M059J (cell line): ENCODE results near the gene PIP4K2A. TPM values are rescaled to one million over a fixed set of nuclear protein-coding genes. Genes with fewer than 3 reads are reported as not detected.
"Not testable (repeated sequence)": the region's sequence is repeated elsewhere in the genome, so short reads cannot be mapped to it uniquely, and the experiment has no call there.

Source experiments
- DNase-seq: peaks from one replicate; pipeline ENCODE4 v3.0.0-alpha.2; 2012; ENCODE audit warnings: low read depth
- total RNA-seq: library from RNA; depleted of rRNA; stranded (reverse); fragments of >200 nt; shearing (Covaris generic); gene quantifications from 2 replicates; pipeline ENCODE4 v1.2.3, GENCODE V29; 2014

Gene PIP4K2A
- total RNA-seq, 1 experiment from 2014 or later = 26.6 TPM

GRCh38 chr10:22719406-22720042 lies 5.1 kb upstream of the PIP4K2A start:
- DNase-seq = no peak

GRCh38 chr10:22718659-22719058 lies 4.3 kb upstream of the PIP4K2A start:
- not testable (repeated sequence) for DNase-seq

GRCh38 chr10:22717728-22718127 lies 3.4 kb upstream of the PIP4K2A start:
- DNase-seq = no peak

DNA sequence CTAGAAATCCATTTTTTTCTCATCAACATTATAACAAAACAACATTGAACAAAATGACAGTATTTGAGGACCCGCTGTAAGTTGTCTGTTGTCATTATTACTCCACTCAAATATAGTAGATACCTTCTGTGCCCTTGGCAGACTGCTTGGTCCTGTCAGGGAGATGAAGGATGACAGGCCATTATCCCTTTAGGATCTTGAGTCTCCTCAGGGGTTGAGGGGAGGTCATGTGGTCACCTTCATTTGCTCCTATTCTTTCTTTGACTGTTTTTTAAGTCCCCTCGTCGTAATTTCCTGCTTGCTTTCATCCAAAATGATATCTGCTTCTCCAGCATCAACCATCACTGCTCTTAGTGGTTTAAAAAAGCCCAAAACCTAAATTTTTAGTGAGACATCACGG lies 2.6 kb upstream of the PIP4K2A start:
- no peak for DNase-seq

DNA sequence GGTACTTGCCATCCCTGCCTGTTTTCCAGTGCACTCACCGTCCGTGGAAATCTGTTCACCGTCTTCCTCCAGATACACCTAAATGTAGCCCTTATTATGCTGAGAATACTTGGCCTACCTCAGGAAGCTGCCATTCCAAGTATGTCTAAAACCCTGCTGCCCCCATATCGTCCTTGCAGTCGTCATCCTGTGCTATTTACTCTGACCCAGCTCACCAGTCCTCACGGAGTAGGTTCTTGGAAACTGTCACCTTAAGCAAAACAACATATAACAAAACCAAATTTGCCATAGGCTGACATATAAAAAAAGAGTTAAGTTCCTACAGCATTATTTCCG lies 880 bp upstream of the PIP4K2A start:
- DNase-seq = no peak

DNA sequence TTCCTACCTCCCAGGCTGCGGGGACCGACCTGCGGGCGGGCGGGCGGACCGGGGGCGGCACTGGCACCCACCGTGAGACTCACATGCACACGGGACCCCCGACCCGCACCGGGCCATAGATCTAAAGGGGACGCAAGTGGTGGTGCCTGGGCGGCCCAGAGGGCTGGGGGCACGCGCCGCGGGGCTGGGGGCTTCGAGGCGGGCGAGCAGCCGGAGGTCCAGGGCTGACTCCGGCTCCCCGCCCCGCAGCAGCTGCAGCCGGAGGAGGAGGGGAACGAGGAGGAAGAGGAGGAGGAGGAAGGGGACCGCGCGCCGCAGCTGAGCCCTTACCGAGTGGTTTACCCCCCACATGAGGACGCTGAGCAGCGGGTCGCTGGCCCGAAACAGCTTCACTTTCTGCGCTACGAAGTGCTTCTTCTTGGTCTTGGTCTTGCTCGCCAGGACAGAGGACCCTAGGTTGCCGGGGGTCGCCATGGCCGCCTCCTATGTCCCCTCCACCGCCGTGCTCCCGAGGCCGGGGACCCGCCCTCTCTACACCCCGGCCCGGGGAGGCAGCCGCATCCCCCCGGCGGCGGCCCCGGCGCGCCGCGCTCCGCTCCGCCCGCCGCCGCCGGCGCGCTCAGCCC lies 412 bp downstream of the PIP4K2A start:
- DNase-seq = peak; percentile 9

GRCh38 chr10:22712956-22713852 lies 1.2 kb downstream of the PIP4K2A start:
- DNase-seq = peak; percentile 26

GRCh38 chr10:22712211-22712955 lies 2.0 kb downstream of the PIP4K2A start:
- peak; percentile 13 for DNase-seq

DNA sequence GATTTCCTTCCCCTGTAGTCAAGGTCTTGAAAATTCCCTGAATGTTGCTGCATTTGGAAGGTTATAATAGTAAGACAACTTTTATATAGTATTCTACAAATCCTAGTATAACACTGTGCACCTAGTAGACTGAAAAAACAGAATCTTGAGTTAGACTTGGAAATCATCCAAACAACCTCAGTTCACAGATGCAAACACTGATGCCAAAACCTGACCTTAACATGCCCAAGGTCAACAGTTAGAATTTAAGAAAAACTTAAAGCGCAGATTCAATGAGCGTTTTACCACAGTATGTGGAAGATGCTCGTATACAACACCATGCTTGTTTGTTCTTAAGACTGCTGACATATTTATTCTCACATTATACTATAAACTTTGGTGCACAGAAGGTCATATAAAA lies 3.0 kb downstream of the PIP4K2A start:
- no peak for DNase-seq

GRCh38 chr10:22710139-22710745 lies 4.1 kb downstream of the PIP4K2A start:
- DNase-seq = no peak

DNA sequence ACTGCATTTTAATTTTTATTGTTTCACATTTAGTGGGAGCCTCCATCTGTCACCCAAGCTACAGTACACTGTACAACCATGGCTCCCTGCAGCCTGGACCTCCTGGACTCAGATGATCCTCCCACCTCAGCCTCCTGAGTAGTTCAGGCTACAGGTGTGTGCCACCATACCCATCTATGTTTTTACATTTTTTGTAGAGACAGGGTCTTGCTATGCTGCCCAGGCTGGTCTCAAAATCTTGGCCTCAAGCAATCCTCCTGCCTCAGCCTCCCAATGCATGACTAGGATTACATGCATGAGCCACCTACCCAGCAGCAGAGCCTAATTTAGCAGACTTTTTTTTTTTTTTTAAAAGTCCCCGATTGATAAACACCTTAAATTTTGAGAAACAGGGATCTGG lies 5.6 kb downstream of the PIP4K2A start:
- DNase-seq = no peak

DNA sequence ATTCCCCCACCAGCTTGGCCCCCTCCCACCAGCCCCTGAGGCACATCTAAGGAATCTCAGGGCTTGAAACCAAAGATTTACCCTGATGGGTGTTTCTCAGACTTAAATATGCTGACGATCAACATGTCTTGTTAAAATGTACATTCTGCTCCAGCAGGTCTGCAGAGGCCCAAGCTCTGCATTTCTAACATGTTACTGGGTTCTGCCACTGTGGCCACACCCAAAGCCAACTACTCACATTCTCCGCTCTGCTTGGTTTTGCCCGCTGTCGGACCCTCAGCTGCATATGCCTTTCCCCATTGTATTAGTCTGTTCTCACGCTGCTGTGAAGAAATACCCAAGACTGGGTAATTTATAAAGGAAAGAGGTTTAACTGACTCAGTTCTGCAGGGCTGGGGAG lies 8.9 kb downstream of the PIP4K2A start:
- no peak for DNase-seq

GRCh38 chr10:22704942-22705341 lies 9.4 kb downstream of the PIP4K2A start:
- DNase-seq = no peak

GRCh38 chr10:22704471-22704911 lies 9.9 kb downstream of the PIP4K2A start:
- no peak for DNase-seq

- peak; percentile 17 for DNase-seq
These were observed 12.0 kb downstream of the PIP4K2A start for GRCh38 chr10:22702348-22702747.

- no peak for DNase-seq
These were observed 13.1 kb downstream of the PIP4K2A start for GRCh38 chr10:22701132-22701826.

DNA sequence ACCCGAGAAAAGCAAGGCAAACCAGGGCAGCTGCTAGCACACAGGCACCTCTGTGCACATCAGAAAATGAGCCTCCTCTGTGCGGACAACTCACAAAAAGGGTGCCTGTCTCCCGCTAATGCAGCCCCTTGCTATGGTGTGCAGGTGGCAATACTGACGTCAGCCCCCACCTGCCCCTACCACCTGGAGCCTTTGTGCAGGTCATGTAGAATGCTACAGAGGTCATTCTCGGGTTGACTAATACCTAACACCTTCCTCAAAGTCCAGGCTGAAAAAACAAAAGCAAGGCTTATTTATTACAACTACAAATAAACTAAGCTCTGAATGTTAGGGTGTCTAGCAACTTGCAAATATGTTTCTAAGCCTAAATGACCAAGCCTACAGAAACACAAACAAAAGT lies 13.9 kb downstream of the PIP4K2A start:
- no peak for DNase-seq

DNA sequence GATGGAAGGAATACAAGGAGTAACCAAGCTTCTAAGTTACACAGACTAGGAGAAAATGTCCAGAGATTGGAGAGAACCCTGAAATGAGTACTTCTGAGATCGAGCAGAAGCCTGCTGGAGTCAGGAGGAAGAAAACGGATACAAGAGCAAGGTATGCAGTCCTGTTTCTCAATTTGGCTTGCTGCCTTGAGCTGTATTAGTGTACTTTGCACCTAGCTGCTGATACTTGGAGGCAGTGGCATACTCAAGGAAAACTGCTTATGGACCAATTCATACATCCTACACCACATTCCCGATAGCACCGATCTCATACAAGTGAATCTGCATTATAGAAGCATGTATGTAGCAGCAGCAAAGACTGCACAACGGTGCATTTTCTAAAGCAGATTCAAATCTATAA lies 14.4 kb downstream of the PIP4K2A start:
- no peak for DNase-seq

- no peak for DNase-seq
These were observed 15.4 kb downstream of the PIP4K2A start for GRCh38 chr10:22698941-22699440.

- no peak for DNase-seq
These were observed 16.6 kb downstream of the PIP4K2A start for GRCh38 chr10:22697800-22698199.

DNA sequence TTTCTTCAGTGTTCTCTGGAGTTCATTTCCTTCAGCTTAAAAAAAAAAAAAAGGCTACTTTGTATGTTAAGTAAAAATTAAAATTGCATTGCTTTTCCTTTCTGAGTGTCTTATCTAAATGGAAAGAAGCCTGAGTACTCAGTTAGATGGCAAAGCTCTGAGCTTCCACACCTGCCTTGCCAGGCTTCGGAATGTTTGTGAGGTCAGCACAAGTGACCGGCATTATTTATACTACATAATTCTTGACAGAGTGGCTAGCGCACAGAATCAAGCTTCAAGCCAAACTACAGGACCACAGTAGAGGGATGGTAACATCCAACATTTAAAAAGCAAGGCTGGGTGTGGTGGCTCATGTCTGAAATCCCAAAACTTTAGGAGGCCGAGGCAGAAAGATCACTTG lies 17.3 kb downstream of the PIP4K2A start:
- no peak for DNase-seq
